ENCODE measurements around the gene ADD3. TPM values are rescaled to one million over a fixed set of nuclear protein-coding genes. Genes with fewer than 3 reads are reported as not detected.
"Not testable (repeated sequence)": the region's sequence is repeated elsewhere in the genome, so short reads cannot be mapped to it uniquely, and the experiment has no call there.

ADD3 gene
- total RNA-seq, 2 donors from 2014 or later, result 127 to 131 TPM

GRCh38 chr10:110129490-110129889 lies 121.7 kb downstream of the ADD3 start:
- no peak overlapping the region for H3K27ac ChIP-seq
- intact Hi-C loops (cut with DNase I), result no loop called here
- H3K27me3 ChIP-seq, result no peaks in the 10 kb centered on the region
- no peaks in the 10 kb centered on the region for H3K9me3 ChIP-seq
- no peak overlapping the region for H3K9ac ChIP-seq (ENCODE audit: low read depth in 2 of 2, low read length in 2 of 2)
- TF ChIP-seq, protein P1, sequence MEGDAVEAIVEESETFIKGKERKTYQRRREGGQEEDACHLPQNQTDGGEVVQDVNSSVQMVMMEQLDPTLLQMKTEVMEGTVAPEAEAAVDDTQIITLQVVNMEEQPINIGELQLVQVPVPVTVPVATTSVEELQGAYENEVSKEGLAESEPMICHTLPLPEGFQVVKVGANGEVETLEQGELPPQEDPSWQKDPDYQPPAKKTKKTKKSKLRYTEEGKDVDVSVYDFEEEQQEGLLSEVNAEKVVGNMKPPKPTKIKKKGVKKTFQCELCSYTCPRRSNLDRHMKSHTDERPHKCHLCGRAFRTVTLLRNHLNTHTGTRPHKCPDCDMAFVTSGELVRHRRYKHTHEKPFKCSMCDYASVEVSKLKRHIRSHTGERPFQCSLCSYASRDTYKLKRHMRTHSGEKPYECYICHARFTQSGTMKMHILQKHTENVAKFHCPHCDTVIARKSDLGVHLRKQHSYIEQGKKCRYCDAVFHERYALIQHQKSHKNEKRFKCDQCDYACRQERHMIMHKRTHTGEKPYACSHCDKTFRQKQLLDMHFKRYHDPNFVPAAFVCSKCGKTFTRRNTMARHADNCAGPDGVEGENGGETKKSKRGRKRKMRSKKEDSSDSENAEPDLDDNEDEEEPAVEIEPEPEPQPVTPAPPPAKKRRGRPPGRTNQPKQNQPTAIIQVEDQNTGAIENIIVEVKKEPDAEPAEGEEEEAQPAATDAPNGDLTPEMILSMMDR (IDR thresholded peaks at IDR 0.05), result no peak
- no peak for DNase-seq
- no peak overlapping the region for H3K4me3 ChIP-seq
- no peaks in the 10 kb centered on the region for H3K4me1 ChIP-seq
- peaks cover 9% of the 10 kb centered on the region for H3K36me3 ChIP-seq

- no peak for DNase-seq
- Histone ChIP-seq H3K9me3 (no peaks in the 10 kb centered on the region), H3K36me3 (peaks cover 9% of the 10 kb centered on the region), H3K9ac (ENCODE audit: low read depth in 2 of 2, low read length in 2 of 2) (no peak overlapping the region), H3K4me3 (no peak overlapping the region), H3K27me3 (no peaks in the 10 kb centered on the region), H3K4me1 (no peaks in the 10 kb centered on the region), H3K27ac (no peak overlapping the region)
- intact Hi-C loops (cut with DNase I), result loop anchor here (5.0 to 10.0 kb wide), 3 partner anchors 77 to 250 kb away; no protein-coding TSS in a partner anchor
- TF ChIP-seq, protein P1 (IDR thresholded peaks at IDR 0.05), result no peak
These were observed 127.1 kb downstream of the ADD3 start for GRCh38 chr10:110134917-110135316.

DNA sequence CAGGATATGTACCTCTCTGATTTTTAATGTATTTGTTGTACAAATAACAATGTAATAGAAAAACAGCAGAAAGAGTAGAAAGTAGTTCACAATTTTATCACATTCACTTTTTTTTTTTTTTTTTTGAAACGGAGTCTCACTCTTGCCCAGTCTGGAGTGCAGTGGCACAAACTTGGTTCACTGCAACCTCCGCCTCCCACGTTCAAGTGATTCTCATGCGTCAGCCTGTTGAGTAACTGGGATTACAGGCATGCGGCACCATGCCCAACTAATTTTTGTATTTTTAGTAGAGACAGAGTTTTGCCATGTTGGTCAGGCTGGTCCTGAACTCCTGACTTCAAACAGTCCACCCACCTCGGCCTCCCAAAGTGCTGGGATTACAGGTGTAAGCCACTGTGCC lies 128.1 kb downstream of the ADD3 start:
- DNase-seq; H3K4me3 ChIP-seq; H3K4me1 ChIP-seq; H3K9me3 ChIP-seq; H3K27ac ChIP-seq; H3K36me3 ChIP-seq; H3K9ac ChIP-seq (ENCODE audit: low read depth in 2 of 2, low read length in 2 of 2); H3K27me3 ChIP-seq: not testable (repeated sequence)
- intact Hi-C loops (cut with DNase I), result loop anchor here (5.0 to 10.0 kb wide), 3 partner anchors 76 to 251 kb away; no protein-coding TSS in a partner anchor

GRCh38 chr10:110137142-110137545 lies 129.4 kb downstream of the ADD3 start:
- no peak overlapping the region for H3K27ac ChIP-seq
- TF ChIP-seq, protein P1 (IDR thresholded peaks at IDR 0.05), result peak; percentile 69
- peaks cover under 1% of the 10 kb centered on the region for H3K36me3 ChIP-seq
- DNase-seq, result no peak
- intact Hi-C loops (cut with DNase I), result loop anchor here (1.0 to 10.0 kb wide), 4 partner anchors 75 to 252 kb away; no protein-coding TSS in a partner anchor
- H3K4me3 ChIP-seq, result no peak overlapping the region
- H3K4me1 ChIP-seq, result no peaks in the 10 kb centered on the region
- no peaks in the 10 kb centered on the region for H3K27me3 ChIP-seq
- H3K9me3 ChIP-seq, result no peaks in the 10 kb centered on the region
- H3K9ac ChIP-seq (ENCODE audit: low read depth in 2 of 2, low read length in 2 of 2), result no peak overlapping the region

DNA sequence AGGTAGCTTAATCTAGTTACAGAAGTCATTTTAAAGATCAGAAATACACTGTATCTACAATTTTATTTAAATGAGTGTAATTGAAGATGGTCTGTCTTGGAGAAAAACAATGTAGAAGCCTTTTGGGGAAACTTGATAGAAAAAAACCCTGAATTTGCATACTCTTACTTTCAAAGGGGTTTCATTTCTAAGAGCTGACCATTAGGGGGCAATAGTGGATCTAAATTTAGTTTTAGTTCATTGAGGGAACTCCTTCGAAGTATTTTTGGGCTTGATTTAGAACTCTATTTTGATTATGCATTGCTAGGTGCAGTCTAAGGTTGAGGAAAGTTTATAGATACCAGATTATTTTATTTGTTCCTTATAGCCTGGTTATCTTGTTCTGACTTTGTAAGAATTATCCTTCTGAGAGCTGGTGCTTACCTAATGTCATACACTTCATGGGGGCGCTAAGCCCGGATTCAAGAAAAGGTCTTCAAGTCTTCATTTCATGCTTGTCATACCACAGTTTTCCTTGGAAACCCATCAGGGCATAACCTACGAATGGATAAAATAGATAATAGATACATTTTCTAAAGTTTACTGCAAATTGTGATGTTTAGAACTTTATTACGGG lies 130.5 kb downstream of the ADD3 start:
- Histone ChIP-seq H3K9ac (ENCODE audit: low read depth in 2 of 2, low read length in 2 of 2) (no peak overlapping the region), H3K27me3 (no peaks in the 10 kb centered on the region), H3K9me3 (no peaks in the 10 kb centered on the region), H3K27ac (no peak overlapping the region), H3K4me1 (no peaks in the 10 kb centered on the region), H3K4me3 (no peak overlapping the region), H3K36me3 (no peaks in the 10 kb centered on the region)
- DNase-seq, result no peak
- TF ChIP-seq, protein P1 (IDR thresholded peaks at IDR 0.05), result peak; percentile 57
- intact Hi-C loops (cut with DNase I), result loop anchor here (5.0 to 10.0 kb wide), 3 partner anchors 74 to 254 kb away; no protein-coding TSS in a partner anchor

- intact Hi-C loops (cut with DNase I), result no loop called here
- Histone ChIP-seq H3K27ac (peak overlapping the region; percentile 60), H3K4me3 (no peak overlapping the region), H3K27me3 (no peaks in the 10 kb centered on the region), H3K36me3 (no peaks in the 10 kb centered on the region), H3K9ac (ENCODE audit: low read depth in 2 of 2, low read length in 2 of 2) (no peak overlapping the region), H3K9me3 (no peaks in the 10 kb centered on the region), H3K4me1 (no peaks in the 10 kb centered on the region)
- TF ChIP-seq, protein P1 (IDR thresholded peaks at IDR 0.05), result no peak
- peak; percentile 53 for DNase-seq
These were observed 133.4 kb downstream of the ADD3 start for GRCh38 chr10:110141185-110141584.

Data from colonic mucosa (tissue), 4 donors.